ENCODE measurements around the gene ZC3HAV1. TPM values are rescaled to one million over a fixed set of nuclear protein-coding genes. Genes with fewer than 3 reads are reported as not detected.

The ZC3HAV1 gene
- total and polyA plus RNA-seq, 9 of the 15 experiments (the other 6 are each of a cell fraction or from before 2014, with no cell fraction given) = 11.9 to 40.5 (median 23.9) TPM

DNA sequence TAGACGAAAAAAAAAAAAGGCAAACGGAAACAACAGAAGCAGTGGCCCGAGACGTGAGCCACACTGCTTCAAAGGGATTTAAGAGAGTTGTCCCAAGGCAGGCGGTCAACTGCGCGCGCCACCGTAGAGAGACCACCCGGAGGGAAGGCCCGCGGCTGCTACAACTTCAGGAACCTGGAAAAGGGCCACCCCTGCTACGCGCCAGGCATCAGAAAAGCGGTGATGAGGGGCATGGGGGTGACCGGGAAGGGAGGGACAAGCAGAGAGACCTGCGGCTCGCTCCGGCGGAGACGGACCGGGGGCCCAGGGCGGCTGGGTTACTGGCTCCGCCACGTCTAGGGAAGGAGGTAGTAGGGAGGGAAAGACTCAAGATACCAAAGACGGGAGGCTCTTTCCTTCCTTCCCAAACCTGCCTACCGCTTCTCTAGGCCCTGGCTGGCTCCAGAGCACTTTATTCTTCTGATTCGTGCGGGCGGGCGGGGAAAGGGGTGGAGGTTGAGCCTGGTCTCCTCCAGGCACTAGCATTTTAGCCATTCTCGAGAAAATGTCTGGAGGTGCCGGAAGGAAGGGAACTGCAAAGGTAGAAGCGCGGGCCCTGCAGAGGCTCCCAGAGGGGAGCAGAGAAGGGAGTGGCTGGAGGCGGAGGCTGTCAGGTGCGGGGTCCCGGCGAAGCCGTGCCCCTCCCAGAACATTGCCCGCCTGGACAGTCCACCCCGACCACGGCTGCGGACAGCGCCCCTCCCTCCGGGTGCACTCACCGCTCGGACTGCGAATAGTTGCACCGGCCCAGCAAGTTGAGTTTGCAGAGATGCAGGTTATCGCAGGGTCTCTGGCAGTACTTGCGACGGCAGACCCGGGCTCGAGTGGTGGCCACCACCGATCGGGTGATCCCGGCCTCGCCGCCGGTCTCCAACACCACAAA is 993 bp downstream of the ZC3HAV1 start (continued):
- TF ChIP-seq ZNF407 (IDR thresholded peaks at IDR 0.05; ENCODE audit: low read depth) (0 out of 2 replicates have a peak, but pooled peaks have one; percentile 28), ZNF384 (IDR thresholded peaks at IDR 0.05; ENCODE audit: low read depth, low read length) (no peak), SRSF9 (IDR thresholded peaks at IDR 0.05; ENCODE audit: borderline replicate concordance, low read depth, low read length) (no peak), HMGN3 (IDR thresholded peaks at IDR 0.05; ENCODE audit: borderline replicate concordance, extremely low read depth, insufficient read length, low read depth, low read length) (no peak), L3MBTL2 (IDR thresholded peaks at IDR 0.05) (peak; percentile 36; the same call in 1 of the 2 replicates), ZNF280A (IDR thresholded peaks at IDR 0.05; ENCODE audit: low read depth, partially characterized antibody) (no peak)
- TF ChIP-seq, protein P1, sequence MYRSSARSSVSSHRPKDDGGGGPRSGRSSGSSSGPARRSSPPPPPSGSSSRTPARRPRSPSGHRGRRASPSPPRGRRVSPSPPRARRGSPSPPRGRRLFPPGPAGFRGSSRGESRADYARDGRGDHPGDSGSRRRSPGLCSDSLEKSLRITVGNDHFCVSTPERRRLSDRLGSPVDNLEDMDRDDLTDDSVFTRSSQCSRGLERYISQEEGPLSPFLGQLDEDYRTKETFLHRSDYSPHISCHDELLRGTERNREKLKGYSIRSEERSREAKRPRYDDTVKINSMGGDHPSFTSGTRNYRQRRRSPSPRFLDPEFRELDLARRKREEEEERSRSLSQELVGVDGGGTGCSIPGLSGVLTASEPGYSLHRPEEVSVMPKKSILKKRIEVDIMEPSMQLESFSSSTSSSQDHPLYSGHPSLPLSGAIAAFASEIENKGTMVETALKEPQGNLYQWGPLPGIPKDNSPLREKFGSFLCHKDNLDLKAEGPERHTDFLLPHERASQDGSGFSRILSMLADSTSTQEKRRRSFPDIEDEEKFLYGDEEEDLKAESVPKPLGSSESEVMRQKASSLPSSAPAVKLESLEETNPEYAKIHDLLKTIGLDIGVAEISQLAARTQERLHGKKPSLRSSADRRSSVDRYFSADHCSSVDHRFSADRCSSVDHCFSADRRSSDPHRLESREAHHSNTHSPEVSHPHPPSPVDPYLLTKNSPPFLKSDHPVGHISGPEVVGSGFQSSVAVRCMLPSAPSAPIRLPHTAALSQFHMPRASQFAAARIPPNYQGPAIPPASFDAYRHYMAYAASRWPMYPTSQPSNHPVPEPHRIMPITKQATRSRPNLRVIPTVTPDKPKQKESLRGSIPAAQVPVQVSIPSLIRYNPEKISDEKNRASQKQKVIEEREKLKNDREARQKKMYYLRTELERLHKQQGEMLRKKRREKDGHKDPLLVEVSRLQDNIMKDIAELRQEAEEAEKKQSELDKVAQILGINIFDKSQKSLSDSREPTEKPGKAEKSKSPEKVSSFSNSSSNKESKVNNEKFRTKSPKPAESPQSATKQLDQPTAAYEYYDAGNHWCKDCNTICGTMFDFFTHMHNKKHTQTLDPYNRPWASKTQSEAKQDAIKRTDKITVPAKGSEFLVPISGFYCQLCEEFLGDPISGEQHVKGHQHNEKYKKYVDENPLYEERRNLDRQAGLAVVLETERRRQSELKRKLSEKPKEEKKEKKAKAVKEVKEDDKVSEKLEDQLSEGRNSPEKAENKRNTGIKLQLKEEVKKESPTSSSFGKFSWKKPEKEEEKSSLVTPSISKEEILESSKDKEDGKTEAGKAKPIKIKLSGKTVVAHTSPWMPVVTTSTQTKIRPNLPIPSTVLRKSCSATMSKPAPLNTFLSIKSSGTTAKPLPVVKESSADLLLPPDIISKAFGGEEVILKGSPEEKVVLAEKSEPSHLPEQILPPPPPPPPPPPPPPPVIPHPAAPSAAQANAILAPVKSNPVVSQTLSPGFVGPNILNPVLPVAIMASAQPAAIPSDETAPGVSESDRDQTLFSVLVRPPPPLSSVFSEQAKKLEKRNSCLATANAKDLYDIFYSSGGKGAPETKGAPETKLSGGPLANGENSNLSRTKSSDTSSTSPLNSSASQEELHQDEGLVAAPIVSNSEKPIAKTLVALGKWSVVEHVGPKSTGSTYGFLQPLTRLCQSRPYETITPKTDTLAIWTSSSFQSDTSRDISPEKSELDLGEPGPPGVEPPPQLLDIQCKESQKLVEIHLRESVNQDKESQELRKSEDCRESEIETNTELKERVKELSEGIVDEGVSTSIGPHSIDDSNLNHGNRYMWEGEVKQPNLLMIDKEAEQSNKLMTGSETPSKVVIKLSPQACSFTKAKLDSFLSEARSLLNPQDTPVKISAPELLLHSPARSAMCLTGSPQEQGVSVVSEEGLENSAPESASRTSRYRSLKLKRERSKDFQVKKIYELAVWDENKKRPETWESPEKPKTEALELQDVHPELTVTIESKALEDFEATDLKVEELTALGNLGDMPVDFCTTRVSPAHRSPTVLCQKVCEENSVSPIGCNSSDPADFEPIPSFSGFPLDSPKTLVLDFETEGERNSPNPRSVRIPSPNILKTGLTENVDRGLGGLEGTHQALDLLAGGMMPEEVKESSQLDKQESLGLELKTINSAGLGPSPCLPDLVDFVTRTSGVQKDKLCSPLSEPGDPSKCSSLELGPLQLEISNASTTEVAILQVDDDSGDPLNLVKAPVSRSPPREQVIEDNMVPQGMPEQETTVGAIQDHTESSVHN (IDR thresholded peaks at IDR 0.05; ENCODE audit: borderline replicate concordance in 1 of 2, low read depth in 1 of 2) = no peak

Measured in K562 (cell line).